ENCODE results near the gene PGGT1B.

The PGGT1B gene

DNA sequence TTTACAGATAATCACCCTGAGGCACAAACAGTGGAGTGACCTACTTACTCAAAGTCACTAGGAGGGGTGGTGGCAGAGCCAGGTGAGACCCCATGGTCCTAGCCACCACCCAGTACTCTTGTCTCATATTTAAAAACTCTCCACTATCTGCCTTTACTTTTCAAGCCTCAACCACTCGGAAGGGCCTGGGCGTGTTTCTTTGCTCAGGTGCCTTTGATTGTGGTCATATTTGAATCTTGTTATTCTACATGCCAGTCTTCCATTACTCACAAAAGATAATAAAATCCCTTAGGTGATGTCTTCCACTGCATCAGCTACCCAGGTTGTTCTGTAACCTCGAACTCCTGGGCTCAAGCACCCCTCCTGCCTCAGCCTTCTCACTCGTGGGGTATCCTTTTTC, 72.3 kb downstream of the PGGT1B start:
- DNase-seq (ENCODE audit: low read depth), result no peak
- TF ChIP-seq CTCF (IDR thresholded peaks at IDR 0.05; ENCODE audit: low read length, missing control alignments), result no peak
- H3K4me3 ChIP-seq (replicated peaks; ENCODE audit: low read depth, low read length), result no peak overlapping the region

GRCh38 chr5:115189866-115190265, 72.8 kb downstream of the PGGT1B start:
- TF ChIP-seq CTCF (IDR thresholded peaks at IDR 0.05; ENCODE audit: low read length, missing control alignments), result no peak
- no peak overlapping the region for H3K4me3 ChIP-seq (replicated peaks; ENCODE audit: low read depth, low read length)
- no peak for DNase-seq (ENCODE audit: low read depth)

DNA sequence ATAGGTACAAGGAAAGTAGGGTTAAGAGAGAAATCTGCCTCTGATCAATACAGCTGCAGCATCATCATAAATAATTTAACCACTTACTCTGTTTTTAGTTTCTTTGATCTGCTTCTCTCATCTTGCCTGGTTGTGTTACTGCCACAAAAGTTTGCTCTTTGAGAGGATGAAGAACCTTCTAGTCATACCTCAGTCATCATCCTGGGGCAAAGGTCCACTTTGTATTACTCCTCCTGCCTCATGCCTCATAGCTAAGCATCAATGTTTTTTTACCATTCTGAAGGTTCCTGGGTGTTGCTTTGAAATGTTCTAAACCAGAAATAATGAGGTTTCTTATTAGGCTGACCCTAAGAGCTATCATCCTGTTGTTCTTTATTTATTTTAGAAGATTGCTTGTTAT, 75.9 kb downstream of the PGGT1B start:
- H3K4me3 ChIP-seq (replicated peaks; ENCODE audit: low read depth, low read length), result no peak overlapping the region
- no peak for DNase-seq (ENCODE audit: low read depth)
- no peak for TF ChIP-seq CTCF (IDR thresholded peaks at IDR 0.05; ENCODE audit: low read length, missing control alignments)

GRCh38 chr5:115184770-115185169, 77.9 kb downstream of the PGGT1B start:
- no peak for DNase-seq (ENCODE audit: low read depth)
- no peak overlapping the region for H3K4me3 ChIP-seq (replicated peaks; ENCODE audit: low read depth, low read length)
- TF ChIP-seq CTCF (IDR thresholded peaks at IDR 0.05; ENCODE audit: low read length, missing control alignments), result no peak

DNA sequence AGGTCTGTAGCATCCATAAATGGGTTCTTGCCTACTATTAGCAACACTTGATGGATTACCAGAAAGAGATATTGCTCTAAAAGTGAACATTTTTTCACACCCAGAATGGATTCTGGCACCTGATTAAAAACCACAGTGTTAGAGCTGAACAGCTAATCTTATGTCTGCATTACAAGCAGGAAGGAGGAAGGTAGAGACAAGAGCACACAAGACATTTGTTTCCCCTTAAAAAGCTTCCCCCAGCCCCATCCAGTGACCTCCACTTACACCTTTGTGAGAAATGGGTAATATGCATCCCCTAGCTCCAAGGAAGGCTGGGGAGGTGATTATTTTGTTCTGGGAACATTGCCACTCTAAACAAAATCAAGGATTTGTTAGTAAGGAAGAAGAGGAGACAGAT, 80.9 kb downstream of the PGGT1B start:
- TF ChIP-seq CTCF (IDR thresholded peaks at IDR 0.05; ENCODE audit: low read length, missing control alignments), result no peak
- no peak for DNase-seq (ENCODE audit: low read depth)
- no peak overlapping the region for H3K4me3 ChIP-seq (replicated peaks; ENCODE audit: low read depth, low read length)

DNA sequence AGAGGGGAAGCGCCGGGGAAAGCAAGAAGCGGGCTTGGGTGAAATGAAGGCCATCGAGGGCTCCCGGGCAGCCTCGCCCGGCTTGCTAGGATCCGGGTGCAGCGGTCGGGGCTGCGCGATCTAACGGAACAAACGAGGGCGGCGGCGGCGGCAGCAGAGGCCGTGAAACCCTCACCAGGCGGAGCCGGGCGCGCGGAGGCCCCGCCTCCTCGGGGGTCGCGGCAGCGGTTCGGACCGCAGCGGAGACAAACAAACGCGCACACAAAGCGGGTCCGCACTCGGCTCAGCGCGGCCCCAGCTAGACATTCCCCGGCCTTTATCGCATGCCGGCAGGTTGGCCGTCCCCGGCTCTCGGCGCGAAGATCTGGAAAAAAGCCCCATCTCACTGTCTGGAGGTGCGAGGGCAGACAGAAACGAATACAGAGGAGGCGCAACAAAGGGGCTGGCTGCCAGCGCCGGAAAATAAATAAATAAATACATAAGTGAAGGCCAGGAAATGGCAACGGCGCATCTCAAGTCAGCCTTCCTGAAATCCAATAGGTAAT, 82.4 kb downstream of the PGGT1B start:
- peak overlapping the region; percentile 50 for H3K4me3 ChIP-seq (replicated peaks; ENCODE audit: low read depth, low read length)
- peak; percentile 10 for DNase-seq (ENCODE audit: low read depth)
- TF ChIP-seq CTCF (IDR thresholded peaks at IDR 0.05; ENCODE audit: low read length, missing control alignments), result no peak

DNA sequence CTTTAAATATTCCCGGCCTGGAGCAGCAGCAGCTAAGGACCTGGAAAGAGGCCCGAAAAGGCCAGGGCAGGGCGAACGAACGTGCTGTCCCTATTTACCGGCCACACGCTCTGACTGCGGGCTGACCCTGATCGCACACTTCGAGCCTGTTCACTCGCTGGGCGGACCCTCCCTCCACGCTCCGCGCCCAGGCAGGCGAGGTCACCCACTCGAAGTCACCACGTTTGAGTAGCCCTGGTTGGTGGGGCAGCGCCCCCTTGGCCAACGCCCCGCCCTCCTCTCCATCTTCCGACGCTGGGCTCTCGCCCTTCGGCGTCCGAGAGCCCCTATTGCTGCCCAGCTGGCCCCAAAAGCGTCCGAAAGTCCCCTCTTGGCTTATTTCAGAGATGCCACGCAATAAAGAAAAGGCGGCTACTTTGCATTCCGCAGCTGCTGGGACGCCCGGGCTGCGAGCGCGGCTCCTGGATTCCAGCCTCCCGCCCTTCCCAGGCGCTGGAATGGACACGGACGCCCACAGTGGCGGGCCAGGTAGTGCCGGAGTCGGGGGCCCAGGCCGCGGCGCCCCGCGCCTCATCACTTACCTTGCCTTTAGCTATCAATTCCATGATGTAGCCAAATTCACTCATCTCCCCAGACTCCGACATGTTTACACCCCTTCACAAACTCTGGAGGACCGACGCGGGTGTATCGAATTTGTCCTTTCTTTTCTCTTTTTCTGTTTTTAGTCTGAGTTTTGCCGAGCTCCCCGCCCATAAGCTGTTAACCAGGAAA, 83.1 kb downstream of the PGGT1B start:
- no peak for TF ChIP-seq CTCF (IDR thresholded peaks at IDR 0.05; ENCODE audit: low read length, missing control alignments)
- H3K4me3 ChIP-seq (replicated peaks; ENCODE audit: low read depth, low read length), result peak overlapping the region; percentile 50
- DNase-seq (ENCODE audit: low read depth), result no peak
